MM.1S (cell line): ENCODE measurements around the gene ADGRD1.

ENCODE experiments used
- DNase-seq: peaks from one replicate; pipeline ENCODE4 v3.0.0-alpha.2; 2015
- H2AFZ ChIP-seq: fragments of 300-600 bp; sonication (generic); 2 replicates; pipeline ENCODE4 v1.6.0; 2016; ENCODE audit warnings: antibody characterized with exemption, low read length
- H3F3A ChIP-seq: fragments of 300-600 bp; sonication (generic); 2 replicates; pipeline ENCODE4 v1.6.1; 2016; ENCODE audit warnings: mild to moderate bottlenecking, antibody characterized with exemption, low read length, moderate library complexity, mixed read lengths; ENCODE audit not compliant: insufficient read depth
- H3K27ac ChIP-seq: fragments of 300-600 bp; sonication (generic); 2 replicates; pipeline ENCODE4 v1.5.1; 2016; ENCODE audit warnings: mild to moderate bottlenecking, low read length
- H3K27me3 ChIP-seq: fragments of 300-600 bp; sonication (generic); replicated peaks from 2 replicates; pipeline ENCODE4 v1.6.0; 2016; ENCODE audit warnings: low read length; ENCODE audit not compliant: insufficient read depth
- H3K36me3 ChIP-seq: fragments of 300-600 bp; sonication (generic); replicated peaks from 2 replicates; pipeline ENCODE4 v1.6.1; 2016; ENCODE audit warnings: mild to moderate bottlenecking, low read length, mixed read lengths; ENCODE audit not compliant: insufficient read depth
- H3K4me1 ChIP-seq: fragments of 300-600 bp; sonication (generic); 2 replicates; pipeline ENCODE4 v1.6.1; 2016; ENCODE audit warnings: low read length, mixed read lengths
- H3K4me2 ChIP-seq: fragments of 300-600 bp; sonication (generic); 2 replicates; pipeline ENCODE4 v1.6.0; 2016; ENCODE audit warnings: low read depth, low read length
- H3K4me3 ChIP-seq: fragments of 300-600 bp; sonication (generic); 2 replicates; pipeline ENCODE4 v1.5.1; 2016; ENCODE audit warnings: low read length, mixed read lengths
- H3K79me2 ChIP-seq: fragments of 300-600 bp; sonication (generic); 2 replicates; pipeline ENCODE4 v1.6.1; 2016; ENCODE audit warnings: mixed run types, low read length, mixed read lengths
- H3K9ac ChIP-seq: fragments of 300-600 bp; sonication (generic); 2 replicates; pipeline ENCODE4 v1.6.1; 2016; ENCODE audit warnings: low read length, mixed read lengths
- H3K9me2 ChIP-seq: fragments of 300-600 bp; sonication (generic); replicated peaks from 2 replicates; pipeline ENCODE4 v1.6.1; 2016; ENCODE audit warnings: mild to moderate bottlenecking, low read length, mixed read lengths; ENCODE audit not compliant: insufficient read depth
- H3K9me3 ChIP-seq: fragments of 300-600 bp; sonication (generic); replicated peaks from 2 replicates; pipeline ENCODE4 v1.6.1; 2016; ENCODE audit warnings: mild to moderate bottlenecking, low read length, mixed read lengths; ENCODE audit not compliant: insufficient read depth
- H4K20me1 ChIP-seq: fragments of 300-600 bp; sonication (generic); 2 replicates; pipeline ENCODE4 v1.6.1; 2016; ENCODE audit warnings: mild to moderate bottlenecking, low read length, moderate library complexity, mixed read lengths; ENCODE audit not compliant: insufficient read depth
- EZH2 ChIP-seq: fragments of 300-600 bp; sonication (generic); optimal IDR thresholded peaks from 2 replicates; pipeline ENCODE3; 2017; ENCODE audit warnings: low read depth, mild to moderate bottlenecking, antibody characterized with exemption, low read length, mixed read lengths
- EZH2phosphoT487 ChIP-seq: fragments of 300-600 bp; sonication (generic); IDR thresholded peaks from 2 replicates; pipeline ENCODE4 v1.6.1; 2018; ENCODE audit warnings: antibody characterized with exemption, low read length
- TF ChIP-seq, protein P1 (sequence below): fragments of 300-600 bp; sonication (generic); IDR thresholded peaks from 2 replicates; pipeline ENCODE4 v1.5.1; 2016; ENCODE audit warnings: antibody characterized with exemption, low read length, mixed read lengths

The ADGRD1 gene

DNA sequence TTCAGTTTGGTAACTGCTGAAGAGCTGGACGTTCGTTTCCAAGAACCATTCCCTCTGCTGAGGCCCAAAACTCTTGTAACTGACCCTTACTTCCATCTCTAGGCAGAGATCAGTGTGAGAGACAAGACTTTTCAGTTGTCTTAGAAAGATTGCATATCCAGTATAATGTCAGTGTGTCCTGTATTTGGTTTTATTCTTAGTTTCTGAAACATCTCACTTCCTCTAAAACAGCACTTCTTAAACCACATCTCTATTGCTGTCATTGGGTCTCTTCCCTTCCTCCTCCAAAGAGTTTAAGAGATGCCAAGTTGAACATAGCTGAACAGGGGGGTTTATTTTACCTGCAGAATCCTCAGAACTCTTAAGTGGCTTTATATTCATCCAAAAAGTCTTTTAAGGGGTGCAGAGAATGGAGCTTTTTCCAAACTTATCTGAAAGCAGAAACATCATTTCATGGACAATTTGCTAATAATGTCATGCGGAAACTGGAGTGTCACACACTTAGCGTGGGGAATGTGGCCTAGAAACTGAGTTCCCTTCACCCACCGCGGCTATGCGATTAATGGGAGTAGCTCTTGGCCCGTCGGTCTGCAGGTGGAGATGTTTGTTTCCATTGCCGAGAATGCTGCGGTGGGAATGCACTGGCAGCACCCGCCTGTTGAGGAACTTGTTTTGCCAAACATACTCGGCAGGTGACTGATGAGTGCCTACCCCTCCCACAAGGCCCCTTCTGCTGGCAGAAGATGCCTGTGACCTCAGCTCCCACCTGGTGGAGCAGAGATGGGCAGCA is 148.2 kb downstream of the ADGRD1 start:
- Histone ChIP-seq H3K4me1 (peaks cover 12% of the 10 kb centered on the region), H3K79me2 (no peaks in the 10 kb centered on the region), H3F3A (no peaks in the 10 kb centered on the region), H3K9me3 (no peaks in the 10 kb centered on the region), H4K20me1 (no peaks in the 10 kb centered on the region), H3K9me2 (no peaks in the 10 kb centered on the region), H2AFZ (no peak overlapping the region), H3K4me2 (peak overlapping the region; percentile 9; the same call in 1 of the 2 replicates), H3K36me3 (no peaks in the 10 kb centered on the region), H3K27ac (peak overlapping the region; percentile 68), H3K27me3 (no peaks in the 10 kb centered on the region), H3K9ac (no peak overlapping the region), H3K4me3 (no peak overlapping the region)
- TF ChIP-seq EZH2phosphoT487 = no peak
- TF ChIP-seq, protein P1, sequence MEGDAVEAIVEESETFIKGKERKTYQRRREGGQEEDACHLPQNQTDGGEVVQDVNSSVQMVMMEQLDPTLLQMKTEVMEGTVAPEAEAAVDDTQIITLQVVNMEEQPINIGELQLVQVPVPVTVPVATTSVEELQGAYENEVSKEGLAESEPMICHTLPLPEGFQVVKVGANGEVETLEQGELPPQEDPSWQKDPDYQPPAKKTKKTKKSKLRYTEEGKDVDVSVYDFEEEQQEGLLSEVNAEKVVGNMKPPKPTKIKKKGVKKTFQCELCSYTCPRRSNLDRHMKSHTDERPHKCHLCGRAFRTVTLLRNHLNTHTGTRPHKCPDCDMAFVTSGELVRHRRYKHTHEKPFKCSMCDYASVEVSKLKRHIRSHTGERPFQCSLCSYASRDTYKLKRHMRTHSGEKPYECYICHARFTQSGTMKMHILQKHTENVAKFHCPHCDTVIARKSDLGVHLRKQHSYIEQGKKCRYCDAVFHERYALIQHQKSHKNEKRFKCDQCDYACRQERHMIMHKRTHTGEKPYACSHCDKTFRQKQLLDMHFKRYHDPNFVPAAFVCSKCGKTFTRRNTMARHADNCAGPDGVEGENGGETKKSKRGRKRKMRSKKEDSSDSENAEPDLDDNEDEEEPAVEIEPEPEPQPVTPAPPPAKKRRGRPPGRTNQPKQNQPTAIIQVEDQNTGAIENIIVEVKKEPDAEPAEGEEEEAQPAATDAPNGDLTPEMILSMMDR = no peak
- TF ChIP-seq EZH2 = no peak
- DNase-seq = no peak

DNA sequence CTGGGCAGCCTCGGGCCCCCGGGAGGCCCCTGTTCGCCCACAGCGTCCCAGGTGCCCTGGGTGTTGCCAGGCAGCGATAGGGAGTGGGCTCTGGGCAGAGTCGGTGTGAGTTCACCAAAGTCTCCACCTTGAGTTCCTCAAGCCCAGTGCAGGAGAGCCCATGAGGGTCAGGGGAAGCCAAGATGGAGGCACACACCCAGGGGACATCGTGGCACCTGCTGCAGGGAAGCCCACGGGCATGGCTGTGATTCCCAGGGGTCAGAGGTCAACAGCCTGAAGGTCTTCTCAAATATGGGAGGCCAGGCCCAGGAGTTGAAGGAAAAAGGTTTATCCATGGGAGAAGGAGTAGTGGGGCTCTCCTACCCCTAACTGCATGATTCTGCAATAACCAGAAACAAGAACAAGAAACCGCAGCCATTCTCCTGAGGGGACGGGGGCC is 148.8 kb downstream of the ADGRD1 start:
- H3K79me2 ChIP-seq = no peaks in the 10 kb centered on the region
- no peak overlapping the region for H3K9ac ChIP-seq
- H3F3A ChIP-seq = no peaks in the 10 kb centered on the region
- H2AFZ ChIP-seq = no peak overlapping the region
- no peaks in the 10 kb centered on the region for H3K9me3 ChIP-seq
- H3K4me3 ChIP-seq = no peak overlapping the region
- no peaks in the 10 kb centered on the region for H3K27me3 ChIP-seq
- H3K4me2 ChIP-seq = peak overlapping the region; percentile 9; the same call in 1 of the 2 replicates
- H3K27ac ChIP-seq = peak overlapping the region; percentile 68; the same call in 1 of the 2 replicates
- H3K36me3 ChIP-seq = no peaks in the 10 kb centered on the region
- DNase-seq = no peak
- TF ChIP-seq EZH2 = no peak
- TF ChIP-seq, protein P1 = no peak
- H4K20me1 ChIP-seq = no peaks in the 10 kb centered on the region
- H3K9me2 ChIP-seq = no peaks in the 10 kb centered on the region
- peaks cover 12% of the 10 kb centered on the region for H3K4me1 ChIP-seq

GRCh38 chr12:131102991-131103668 is 149.4 kb downstream of the ADGRD1 start:
- Histone ChIP-seq H3K9me3 (no peaks in the 10 kb centered on the region), H3F3A (no peaks in the 10 kb centered on the region), H3K79me2 (no peaks in the 10 kb centered on the region), H3K9me2 (no peaks in the 10 kb centered on the region), H2AFZ (no peak overlapping the region), H4K20me1 (no peaks in the 10 kb centered on the region), H3K4me3 (no peak overlapping the region), H3K27me3 (no peaks in the 10 kb centered on the region), H3K36me3 (no peaks in the 10 kb centered on the region), H3K9ac (no peak overlapping the region), H3K4me1 (peaks cover 12% of the 10 kb centered on the region), H3K4me2 (no peak overlapping the region), H3K27ac (peak overlapping the region; percentile 68; the same call in 1 of the 2 replicates)
- no peak for DNase-seq
- TF ChIP-seq, protein P1 = no peak
- no peak for TF ChIP-seq EZH2
- no peak for TF ChIP-seq EZH2phosphoT487
